GM23338 (cell line): ENCODE results near the gene HINT1. TPM values are rescaled to one million over a fixed set of nuclear protein-coding genes. Genes with fewer than 3 reads are reported as not detected.

Experiments used
- ATAC-seq: fragments of 200-7000 bp; cut with Tn5 transposase; 3 replicates; pipeline ENCODE4 v1.9.1; 2020
- DNase-seq: peaks from one replicate; pipeline ENCODE4 v3.0.0-alpha.2; 2015; ENCODE audit warnings: low spot score
- H2AFZ ChIP-seq: fragments of 200-600 bp; sonication (generic); 2 replicates; pipeline ENCODE4 v1.8.0; 2016; ENCODE audit warnings: antibody characterized with exemption, mild to moderate bottlenecking, moderate library complexity
- H3F3A ChIP-seq: fragments of 200-600 bp; sonication (generic); replicated peaks from 2 replicates; pipeline ENCODE4 v1.8.0; 2017; ENCODE audit warnings: antibody characterized with exemption, mixed run types, low read depth
- H3K27ac ChIP-seq: fragments of 200-600 bp; sonication (generic); 2 replicates; pipeline ENCODE4 v1.6.1; 2016; ENCODE audit warnings: low read depth
- H3K27me3 ChIP-seq: fragments of 200-600 bp; sonication (generic); 2 replicates; pipeline ENCODE4 v1.8.0; 2016; ENCODE audit warnings: mild to moderate bottlenecking, mixed run types, moderate library complexity; ENCODE audit not compliant: insufficient read depth
- H3K36me3 ChIP-seq: fragments of 200-600 bp; sonication (generic); 2 replicates; pipeline ENCODE4 v1.8.0; 2016; ENCODE audit warnings: mild to moderate bottlenecking; ENCODE audit not compliant: insufficient read depth
- H3K4me1 ChIP-seq: fragments of 200-600 bp; sonication (generic); 2 replicates; pipeline ENCODE4 v1.8.0; 2016; ENCODE audit warnings: mild to moderate bottlenecking, moderate library complexity; ENCODE audit not compliant: insufficient read depth
- H3K4me2 ChIP-seq: fragments of 200-600 bp; sonication (generic); 2 replicates; pipeline ENCODE4 v1.7.1; 2017; ENCODE audit warnings: mixed run types
- H3K4me3 ChIP-seq: fragments of 200-600 bp; sonication (generic); 2 replicates; pipeline ENCODE4 v1.6.1; 2016; ENCODE audit warnings: mixed run types
- H3K79me2 ChIP-seq: fragments of 200-600 bp; sonication (generic); replicated peaks from 2 replicates; pipeline ENCODE4 v1.8.0; 2017; ENCODE audit warnings: mild to moderate bottlenecking; ENCODE audit not compliant: insufficient read depth
- H3K9me2 ChIP-seq: fragments of 200-600 bp; sonication (generic); 2 replicates; pipeline ENCODE4 v1.8.0; 2017; ENCODE audit not compliant: insufficient read depth
- H4K20me1 ChIP-seq: fragments of 200-600 bp; sonication (generic); replicated peaks from 2 replicates; pipeline ENCODE4 v1.8.0; 2017; ENCODE audit warnings: mild to moderate bottlenecking; ENCODE audit not compliant: insufficient read depth
- H3K27ac Mint-ChIP-seq: 2 replicates; pipeline ENCODE4 v1.8.0; 2020; ENCODE audit warnings: inconsistent platforms, mild to moderate bottlenecking, moderate library complexity, mixed read lengths
- H3K27me3 Mint-ChIP-seq: 3 replicates; pipeline ENCODE4 v1.8.0; 2022; ENCODE audit warnings: low read depth, mild to moderate bottlenecking, moderate library complexity, mixed read lengths, inconsistent platforms; ENCODE audit not compliant: insufficient read depth, poor library complexity
- H3K36me3 Mint-ChIP-seq: 3 replicates; pipeline ENCODE4 v1.8.0; 2021; ENCODE audit warnings: low read depth, mild to moderate bottlenecking, inconsistent platforms, moderate library complexity, mixed read lengths
- H3K4me1 Mint-ChIP-seq: 3 replicates; pipeline ENCODE4 v1.8.0; 2020; ENCODE audit warnings: mild to moderate bottlenecking, inconsistent platforms, mixed read lengths
- H3K4me3 Mint-ChIP-seq: 3 replicates; pipeline ENCODE4 v1.8.0; 2021; ENCODE audit warnings: moderate library complexity, mild to moderate bottlenecking, inconsistent platforms, mixed read lengths
- H3K9me3 Mint-ChIP-seq: 3 replicates; pipeline ENCODE4 v1.8.0; 2020; ENCODE audit warnings: moderate library complexity, mild to moderate bottlenecking, inconsistent platforms, mixed read lengths
- CREB1 ChIP-seq: fragments of 250-450 bp; sonication (Bioruptor Pico); IDR thresholded peaks from 2 replicates; pipeline ENCODE4 v1.5.0; 2020; ENCODE audit warnings: low read depth, mild to moderate bottlenecking, moderate library complexity
- EZH2 ChIP-seq: fragments of 200-600 bp; sonication (generic); IDR thresholded peaks from one replicate; pipeline ENCODE4 v1.8.0; 2017; ENCODE audit warnings: antibody characterized with exemption, mild to moderate bottlenecking, low read depth; ENCODE audit not compliant: unreplicated experiment
- EZH2phosphoT487 ChIP-seq: fragments of 200-600 bp; sonication (generic); IDR thresholded peaks from one replicate; pipeline ENCODE4 v1.8.1; 2018; ENCODE audit warnings: antibody characterized with exemption; ENCODE audit not compliant: unreplicated experiment
- JUNB ChIP-seq: IDR thresholded peaks from one replicate; pipeline ENCODE4 v1.6.1; 2016; ENCODE audit warnings: antibody characterized with exemption; ENCODE audit not compliant: unreplicated experiment
- NANOG ChIP-seq: IDR thresholded peaks from 2 replicates; pipeline ENCODE4 v1.6.1; 2016; ENCODE audit warnings: antibody characterized with exemption, borderline replicate concordance
- POLR2AphosphoS5 ChIP-seq: IDR thresholded peaks from 2 replicates; pipeline ENCODE4 v1.6.1; 2016; ENCODE audit warnings: antibody characterized with exemption, low read depth
- STAT1 ChIP-seq: IDR thresholded peaks from one replicate; pipeline ENCODE4 v1.6.1; 2016; ENCODE audit warnings: antibody characterized with exemption; ENCODE audit not compliant: unreplicated experiment
- ZNF114 ChIP-seq: fragments of 250-450 bp; sonication (Bioruptor Pico); IDR thresholded peaks from 2 replicates; pipeline ENCODE4 v1.5.0; 2020; ENCODE audit warnings: mild to moderate bottlenecking, moderate library complexity
- ZNF331 ChIP-seq: fragments of 250-450 bp; sonication (Bioruptor Pico); IDR thresholded peaks from 2 replicates; pipeline ENCODE4 v1.5.0; 2020; ENCODE audit warnings: low read depth, mild to moderate bottlenecking, moderate library complexity
- polyA plus RNA-seq: library from polyadenylated mRNA; unstranded; fragments of >200 nt; fragmentation: Nextera tagmentation; extraction: Ambion mirVana; gene quantifications from 2 replicates; pipeline ENCODE4 v1.2.1, GENCODE V29; 2016
- total RNA-seq: library from RNA; depleted of rRNA; stranded (reverse); fragments of >200 nt; shearing (Covaris generic); gene quantifications from 2 replicates; pipeline ENCODE4 v1.2.3, GENCODE V29; 2014
- TF ChIP-seq, protein P1 (sequence below): IDR thresholded peaks from 2 replicates; pipeline ENCODE4 v1.6.1; 2016; ENCODE audit warnings: antibody characterized with exemption
- TF ChIP-seq, protein P2 (sequence below), 2 experiments: fragments of 200-600 bp in 1 of 2; sonication (generic) in 1 of 2; conservative IDR thresholded peaks; 2 replicates each; pipeline versions ENCODE4 v1.5.1 to v1.6.1; 2016 to 2017; ENCODE audit warnings: antibody characterized with exemption in 2 of 2, low read depth in 2 of 2, mild to moderate bottlenecking in 2 of 2, moderate library complexity in 1 of 2
- TF ChIP-seq, protein P3 (sequence below): IDR thresholded peaks from one replicate; pipeline ENCODE4 v1.6.1; 2018; ENCODE audit warnings: antibody characterized with exemption; ENCODE audit not compliant: unreplicated experiment

Gene HINT1
- total and polyA plus RNA-seq, 2 experiments from 2014 or later: 171 to 687 TPM

DNA sequence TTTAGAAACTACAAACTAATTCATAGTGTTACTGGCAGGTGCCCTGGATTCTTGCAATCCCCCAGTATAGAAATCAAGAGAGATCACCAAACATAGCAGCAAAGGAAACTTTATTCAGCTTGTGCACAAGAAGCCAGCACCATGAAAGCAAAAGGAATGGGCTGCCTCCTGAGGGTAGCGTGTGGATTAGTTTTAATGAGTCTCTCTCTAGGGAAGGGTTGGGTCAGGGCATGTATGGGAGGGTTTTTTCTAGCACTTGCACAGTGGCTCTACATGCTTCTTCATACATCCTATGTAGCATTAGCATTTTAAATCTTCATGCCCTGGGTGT lies 44.1 kb upstream of the HINT1 start (continued):
- TF ChIP-seq, protein P1, sequence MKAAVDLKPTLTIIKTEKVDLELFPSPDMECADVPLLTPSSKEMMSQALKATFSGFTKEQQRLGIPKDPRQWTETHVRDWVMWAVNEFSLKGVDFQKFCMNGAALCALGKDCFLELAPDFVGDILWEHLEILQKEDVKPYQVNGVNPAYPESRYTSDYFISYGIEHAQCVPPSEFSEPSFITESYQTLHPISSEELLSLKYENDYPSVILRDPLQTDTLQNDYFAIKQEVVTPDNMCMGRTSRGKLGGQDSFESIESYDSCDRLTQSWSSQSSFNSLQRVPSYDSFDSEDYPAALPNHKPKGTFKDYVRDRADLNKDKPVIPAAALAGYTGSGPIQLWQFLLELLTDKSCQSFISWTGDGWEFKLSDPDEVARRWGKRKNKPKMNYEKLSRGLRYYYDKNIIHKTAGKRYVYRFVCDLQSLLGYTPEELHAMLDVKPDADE: no peak
- TF ChIP-seq NANOG (no peak), POLR2AphosphoS5 (no peak), JUNB (no peak), EZH2phosphoT487 (no peak), STAT1 (no peak), ZNF114 (CRISPR knock-in tag) (no peak)
- TF ChIP-seq, protein P2, sequence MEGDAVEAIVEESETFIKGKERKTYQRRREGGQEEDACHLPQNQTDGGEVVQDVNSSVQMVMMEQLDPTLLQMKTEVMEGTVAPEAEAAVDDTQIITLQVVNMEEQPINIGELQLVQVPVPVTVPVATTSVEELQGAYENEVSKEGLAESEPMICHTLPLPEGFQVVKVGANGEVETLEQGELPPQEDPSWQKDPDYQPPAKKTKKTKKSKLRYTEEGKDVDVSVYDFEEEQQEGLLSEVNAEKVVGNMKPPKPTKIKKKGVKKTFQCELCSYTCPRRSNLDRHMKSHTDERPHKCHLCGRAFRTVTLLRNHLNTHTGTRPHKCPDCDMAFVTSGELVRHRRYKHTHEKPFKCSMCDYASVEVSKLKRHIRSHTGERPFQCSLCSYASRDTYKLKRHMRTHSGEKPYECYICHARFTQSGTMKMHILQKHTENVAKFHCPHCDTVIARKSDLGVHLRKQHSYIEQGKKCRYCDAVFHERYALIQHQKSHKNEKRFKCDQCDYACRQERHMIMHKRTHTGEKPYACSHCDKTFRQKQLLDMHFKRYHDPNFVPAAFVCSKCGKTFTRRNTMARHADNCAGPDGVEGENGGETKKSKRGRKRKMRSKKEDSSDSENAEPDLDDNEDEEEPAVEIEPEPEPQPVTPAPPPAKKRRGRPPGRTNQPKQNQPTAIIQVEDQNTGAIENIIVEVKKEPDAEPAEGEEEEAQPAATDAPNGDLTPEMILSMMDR (conservative IDR thresholded peaks at IDR 0.05; ENCODE audit: low read depth in 2 of 2): no peak

DNA sequence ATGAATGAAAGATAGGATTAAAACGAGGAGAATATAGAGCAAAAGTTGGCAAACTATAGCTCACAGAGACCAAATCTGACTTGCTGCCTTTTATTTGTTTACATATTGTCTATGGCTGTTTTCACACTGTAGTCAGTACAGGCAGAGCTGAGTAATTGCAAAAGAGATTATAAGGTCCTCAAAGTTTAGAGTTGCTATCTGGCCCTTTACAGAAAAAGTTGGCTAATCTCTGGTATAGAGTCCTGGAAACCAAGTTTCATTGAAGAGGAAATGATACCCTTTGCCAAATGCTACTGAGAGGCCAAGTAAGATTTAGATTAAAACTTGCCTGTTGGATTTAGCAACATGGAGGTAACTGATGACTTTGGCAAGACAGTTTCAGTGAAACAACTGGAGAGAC lies 41.7 kb upstream of the HINT1 start:
- no peak overlapping the region for H3K27ac ChIP-seq
- H3K4me1 Mint-ChIP-seq: peaks cover 19% of the 10 kb centered on the region; the same call in 2 of the 3 replicates
- no peaks in the 10 kb centered on the region for H3K27me3 ChIP-seq
- H3K9me2 ChIP-seq: no peaks in the 10 kb centered on the region
- H3F3A ChIP-seq: no peaks in the 10 kb centered on the region
- TF ChIP-seq, protein P1: no peak
- TF ChIP-seq, protein P2 (conservative IDR thresholded peaks at IDR 0.05; ENCODE audit: low read depth in 2 of 2): no peak
- TF ChIP-seq CREB1 (CRISPR knock-in tag): no peak
- TF ChIP-seq JUNB: no peak
- TF ChIP-seq EZH2phosphoT487: no peak
- no peak for TF ChIP-seq EZH2
- no peak for TF ChIP-seq ZNF114 (CRISPR knock-in tag)
- TF ChIP-seq, protein P3, sequence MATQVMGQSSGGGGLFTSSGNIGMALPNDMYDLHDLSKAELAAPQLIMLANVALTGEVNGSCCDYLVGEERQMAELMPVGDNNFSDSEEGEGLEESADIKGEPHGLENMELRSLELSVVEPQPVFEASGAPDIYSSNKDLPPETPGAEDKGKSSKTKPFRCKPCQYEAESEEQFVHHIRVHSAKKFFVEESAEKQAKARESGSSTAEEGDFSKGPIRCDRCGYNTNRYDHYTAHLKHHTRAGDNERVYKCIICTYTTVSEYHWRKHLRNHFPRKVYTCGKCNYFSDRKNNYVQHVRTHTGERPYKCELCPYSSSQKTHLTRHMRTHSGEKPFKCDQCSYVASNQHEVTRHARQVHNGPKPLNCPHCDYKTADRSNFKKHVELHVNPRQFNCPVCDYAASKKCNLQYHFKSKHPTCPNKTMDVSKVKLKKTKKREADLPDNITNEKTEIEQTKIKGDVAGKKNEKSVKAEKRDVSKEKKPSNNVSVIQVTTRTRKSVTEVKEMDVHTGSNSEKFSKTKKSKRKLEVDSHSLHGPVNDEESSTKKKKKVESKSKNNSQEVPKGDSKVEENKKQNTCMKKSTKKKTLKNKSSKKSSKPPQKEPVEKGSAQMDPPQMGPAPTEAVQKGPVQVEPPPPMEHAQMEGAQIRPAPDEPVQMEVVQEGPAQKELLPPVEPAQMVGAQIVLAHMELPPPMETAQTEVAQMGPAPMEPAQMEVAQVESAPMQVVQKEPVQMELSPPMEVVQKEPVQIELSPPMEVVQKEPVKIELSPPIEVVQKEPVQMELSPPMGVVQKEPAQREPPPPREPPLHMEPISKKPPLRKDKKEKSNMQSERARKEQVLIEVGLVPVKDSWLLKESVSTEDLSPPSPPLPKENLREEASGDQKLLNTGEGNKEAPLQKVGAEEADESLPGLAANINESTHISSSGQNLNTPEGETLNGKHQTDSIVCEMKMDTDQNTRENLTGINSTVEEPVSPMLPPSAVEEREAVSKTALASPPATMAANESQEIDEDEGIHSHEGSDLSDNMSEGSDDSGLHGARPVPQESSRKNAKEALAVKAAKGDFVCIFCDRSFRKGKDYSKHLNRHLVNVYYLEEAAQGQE: no peak
- TF ChIP-seq ZNF331 (CRISPR knock-in tag): no peak
- H3K36me3 ChIP-seq: no peaks in the 10 kb centered on the region
- no peak overlapping the region for H3K27ac Mint-ChIP-seq
- H2AFZ ChIP-seq: no peak overlapping the region
- no peak overlapping the region for H3K4me2 ChIP-seq
- H3K36me3 Mint-ChIP-seq: no peaks in the 10 kb centered on the region
- H3K4me3 Mint-ChIP-seq: no peak overlapping the region
- H3K4me1 ChIP-seq: peaks cover 5% of the 10 kb centered on the region; the same call in 1 of the 2 replicates
- no peak overlapping the region for H3K4me3 ChIP-seq
- peaks cover 7% of the 10 kb centered on the region for H3K27me3 Mint-ChIP-seq
- H3K79me2 ChIP-seq: no peaks in the 10 kb centered on the region
- H4K20me1 ChIP-seq: no peaks in the 10 kb centered on the region
- ATAC-seq (no peak), DNase-seq (no peak)
- no peaks in the 10 kb centered on the region for H3K9me3 Mint-ChIP-seq
